Measurements from ENCODE around the gene STARD8.

Gene STARD8

DNA sequence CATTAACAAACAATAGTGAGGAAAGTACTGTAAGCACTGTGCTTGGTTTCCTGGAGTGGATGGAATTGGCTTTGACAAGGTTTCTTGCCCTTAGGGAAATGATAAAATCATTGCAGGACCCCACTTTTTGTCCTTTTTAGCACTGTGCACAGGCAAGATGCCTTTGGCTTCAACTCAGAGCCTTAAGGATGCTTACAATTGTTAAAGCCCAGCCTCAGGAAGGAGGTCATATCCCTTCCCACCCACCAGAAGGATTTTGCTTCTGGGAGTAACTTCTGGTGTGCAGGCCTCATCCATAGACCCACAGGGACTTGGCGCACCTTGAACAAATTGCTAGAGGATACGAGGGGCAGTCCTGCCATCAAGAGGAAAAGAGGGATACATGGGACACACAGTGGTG is 44.5 kb downstream of the STARD8 start:
- Histone ChIP-seq H3K36me3 (ENCODE audit: insufficient read depth, insufficient read length, low read length) (no peaks in the 10 kb centered on the region), H3K9me3 (ENCODE audit: insufficient read depth, low read length) (no peaks in the 10 kb centered on the region)
- TF ChIP-seq YY1 (IDR thresholded peaks at IDR 0.05; ENCODE audit: insufficient read depth, insufficient read length) (no peak), ZNF274 (IDR thresholded peaks at IDR 0.05; ENCODE audit: low read depth, low read length) (no peak), SUZ12 (IDR thresholded peaks at IDR 0.05; ENCODE audit: extremely low read depth, insufficient read depth, insufficient read length) (no peak)

DNA sequence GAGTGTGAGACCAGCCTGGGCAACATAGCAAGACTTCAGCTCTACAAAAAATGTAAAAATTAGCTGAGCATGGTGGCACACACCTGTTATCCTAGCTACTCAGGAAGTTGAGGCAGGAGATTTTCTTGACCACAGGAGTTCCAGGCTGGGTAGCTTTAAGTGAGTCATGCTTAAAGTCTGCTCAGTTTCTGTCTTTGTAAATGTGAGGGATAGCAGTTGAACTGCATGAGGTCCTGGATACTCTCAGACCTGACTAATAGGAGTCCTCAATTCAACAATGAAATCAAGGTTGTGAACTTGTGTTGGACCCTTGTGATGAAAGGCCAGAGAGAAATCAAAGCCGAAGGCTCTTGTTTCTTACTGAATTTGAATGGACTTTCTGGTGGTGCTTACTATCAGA is 45.2 kb downstream of the STARD8 start:
- peaks cover under 1% of the 10 kb centered on the region for H3K36me3 ChIP-seq (ENCODE audit: insufficient read depth, insufficient read length, low read length)
- H3K4me1 ChIP-seq (ENCODE audit: insufficient read depth, insufficient read length): peaks cover 24% of the 10 kb centered on the region
- H3K9me3 ChIP-seq (ENCODE audit: insufficient read depth, low read length): no peaks in the 10 kb centered on the region
- TF ChIP-seq YY1 (IDR thresholded peaks at IDR 0.05; ENCODE audit: insufficient read depth, insufficient read length): no peak
- TF ChIP-seq SUZ12 (IDR thresholded peaks at IDR 0.05; ENCODE audit: extremely low read depth, insufficient read depth, insufficient read length): no peak
- no peak for TF ChIP-seq ZNF274 (IDR thresholded peaks at IDR 0.05; ENCODE audit: low read depth, low read length)
- H3K9ac ChIP-seq (ENCODE audit: insufficient read length, low read depth): no peak overlapping the region
- H3K4me3 ChIP-seq (ENCODE audit: insufficient read length, low read depth): no peak overlapping the region
- DNase-seq (ENCODE audit: low read depth, low spot score): no peak
- H3K27me3 ChIP-seq (ENCODE audit: insufficient read depth, insufficient read length): no peaks in the 10 kb centered on the region

More for the DNA sequence above, 44.5 kb downstream of the STARD8 start:
- Histone ChIP-seq H3K27me3 (ENCODE audit: insufficient read depth, insufficient read length) (no peaks in the 10 kb centered on the region), H3K4me3 (ENCODE audit: insufficient read length, low read depth) (no peak overlapping the region), H3K9ac (ENCODE audit: insufficient read length, low read depth) (no peak overlapping the region), H3K4me1 (ENCODE audit: insufficient read depth, insufficient read length) (peaks cover 21% of the 10 kb centered on the region)
- no peak for DNase-seq (ENCODE audit: low read depth, low spot score)

DNA sequence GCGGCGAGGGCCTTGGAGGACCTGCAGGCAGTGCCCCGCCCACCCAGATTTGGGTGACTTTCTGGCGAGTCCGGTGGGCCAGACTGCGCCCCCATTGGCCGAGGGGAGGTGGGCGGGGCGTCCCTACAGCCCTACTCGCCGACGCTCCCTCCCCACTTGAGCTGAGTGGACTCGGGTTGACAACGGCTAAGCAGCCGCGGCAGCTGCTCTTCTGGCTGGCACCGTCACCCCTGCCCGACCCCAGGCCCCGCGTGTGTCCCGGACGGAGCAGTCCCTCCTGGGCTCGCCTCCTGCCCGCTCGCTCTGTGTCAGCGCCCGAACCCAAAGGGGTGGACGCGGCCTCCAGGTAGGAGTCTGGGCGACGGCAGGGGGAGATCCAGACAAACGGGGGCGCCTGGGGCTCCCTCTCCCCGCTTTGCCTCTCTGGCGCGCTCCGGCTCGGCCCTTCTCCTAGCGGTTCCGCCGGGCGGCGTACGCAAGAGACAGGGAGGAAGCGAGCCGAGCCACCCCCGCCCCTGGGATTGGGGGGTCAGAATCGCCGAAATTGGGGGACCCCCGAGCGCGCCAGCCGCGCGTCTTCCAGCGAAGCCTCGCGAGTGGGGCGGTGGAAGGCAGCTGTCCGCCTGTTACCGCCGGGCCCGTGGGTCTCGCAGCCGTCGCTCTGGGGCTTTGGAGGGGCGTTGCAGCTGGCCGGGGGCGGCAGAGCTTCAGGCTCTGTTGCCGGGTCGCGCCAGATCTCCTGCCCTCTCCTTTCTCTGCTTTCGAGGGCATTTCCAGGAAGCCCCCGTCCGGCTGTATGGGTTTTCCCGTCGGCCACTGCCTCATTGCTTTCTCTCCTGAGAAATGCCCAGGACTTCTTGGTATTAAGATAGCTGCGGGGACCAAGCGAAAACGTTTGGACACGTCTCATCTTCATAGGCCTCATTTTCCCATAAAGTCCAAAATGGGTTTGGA is 46.3 kb downstream of the STARD8 start:
- Histone ChIP-seq H3K9ac (ENCODE audit: insufficient read length, low read depth) (peak overlapping the region; percentile 81), H3K9me3 (ENCODE audit: insufficient read depth, low read length) (no peaks in the 10 kb centered on the region), H3K4me3 (ENCODE audit: insufficient read length, low read depth) (peak overlapping the region; percentile 59), H3K27me3 (ENCODE audit: insufficient read depth, insufficient read length) (no peaks in the 10 kb centered on the region), H3K36me3 (ENCODE audit: insufficient read depth, insufficient read length, low read length) (peaks cover 6% of the 10 kb centered on the region), H3K4me1 (ENCODE audit: insufficient read depth, insufficient read length) (peaks cover 24% of the 10 kb centered on the region)
- DNase-seq (ENCODE audit: low read depth, low spot score): peak; percentile 76
- TF ChIP-seq YY1 (IDR thresholded peaks at IDR 0.05; ENCODE audit: insufficient read depth, insufficient read length) (no peak), SUZ12 (IDR thresholded peaks at IDR 0.05; ENCODE audit: extremely low read depth, insufficient read depth, insufficient read length) (no peak), ZNF274 (IDR thresholded peaks at IDR 0.05; ENCODE audit: low read depth, low read length) (no peak)

DNA sequence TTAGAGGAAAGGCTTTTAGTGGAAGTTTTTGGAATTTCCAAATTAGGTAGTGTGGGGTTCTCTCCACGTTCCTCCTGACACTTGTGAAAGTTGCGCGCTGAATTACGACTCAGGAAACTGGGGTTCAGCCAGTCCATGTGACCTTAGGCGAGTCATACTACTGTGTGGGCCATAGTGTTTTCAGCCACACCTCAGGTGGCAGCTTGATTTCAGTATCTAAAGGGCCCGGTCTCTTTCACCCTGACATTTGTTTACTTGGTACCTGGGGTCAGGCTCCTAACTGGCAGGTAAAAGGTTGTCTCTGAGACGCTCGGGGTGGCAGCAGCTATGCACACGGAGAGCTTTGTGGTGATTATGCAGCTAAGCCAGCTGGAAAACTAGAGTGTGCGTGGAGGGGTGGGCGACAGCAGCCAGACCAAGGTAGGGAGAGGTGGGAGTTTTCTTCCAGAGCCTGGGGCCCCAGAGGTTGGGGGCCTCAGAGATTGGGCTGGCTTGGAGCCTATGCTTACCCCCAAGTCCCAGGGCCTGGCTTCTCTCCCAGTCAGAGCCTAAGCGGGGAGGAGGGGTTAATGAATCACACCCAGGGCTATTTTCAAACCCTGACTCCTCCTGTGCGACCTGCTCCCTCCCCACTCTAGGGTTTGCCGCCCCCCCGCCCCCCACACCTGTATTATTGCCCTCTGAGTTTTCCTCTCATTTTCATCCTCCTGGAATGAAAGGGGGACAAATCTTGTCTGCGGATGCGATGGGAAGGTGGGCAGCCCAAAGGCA is 47.2 kb downstream of the STARD8 start:
- H3K27me3 ChIP-seq (ENCODE audit: insufficient read depth, insufficient read length): no peaks in the 10 kb centered on the region
- no peak for DNase-seq (ENCODE audit: low read depth, low spot score)
- H3K9me3 ChIP-seq (ENCODE audit: insufficient read depth, low read length): no peaks in the 10 kb centered on the region
- peaks cover 6% of the 10 kb centered on the region for H3K36me3 ChIP-seq (ENCODE audit: insufficient read depth, insufficient read length, low read length)
- TF ChIP-seq ZNF274 (IDR thresholded peaks at IDR 0.05; ENCODE audit: low read depth, low read length) (no peak), SUZ12 (IDR thresholded peaks at IDR 0.05; ENCODE audit: extremely low read depth, insufficient read depth, insufficient read length) (no peak)
- H3K9ac ChIP-seq (ENCODE audit: insufficient read length, low read depth): peak overlapping the region; percentile 81
- H3K4me3 ChIP-seq (ENCODE audit: insufficient read length, low read depth): peak overlapping the region; percentile 59
- H3K4me1 ChIP-seq (ENCODE audit: insufficient read depth, insufficient read length): peaks cover 23% of the 10 kb centered on the region

DNA sequence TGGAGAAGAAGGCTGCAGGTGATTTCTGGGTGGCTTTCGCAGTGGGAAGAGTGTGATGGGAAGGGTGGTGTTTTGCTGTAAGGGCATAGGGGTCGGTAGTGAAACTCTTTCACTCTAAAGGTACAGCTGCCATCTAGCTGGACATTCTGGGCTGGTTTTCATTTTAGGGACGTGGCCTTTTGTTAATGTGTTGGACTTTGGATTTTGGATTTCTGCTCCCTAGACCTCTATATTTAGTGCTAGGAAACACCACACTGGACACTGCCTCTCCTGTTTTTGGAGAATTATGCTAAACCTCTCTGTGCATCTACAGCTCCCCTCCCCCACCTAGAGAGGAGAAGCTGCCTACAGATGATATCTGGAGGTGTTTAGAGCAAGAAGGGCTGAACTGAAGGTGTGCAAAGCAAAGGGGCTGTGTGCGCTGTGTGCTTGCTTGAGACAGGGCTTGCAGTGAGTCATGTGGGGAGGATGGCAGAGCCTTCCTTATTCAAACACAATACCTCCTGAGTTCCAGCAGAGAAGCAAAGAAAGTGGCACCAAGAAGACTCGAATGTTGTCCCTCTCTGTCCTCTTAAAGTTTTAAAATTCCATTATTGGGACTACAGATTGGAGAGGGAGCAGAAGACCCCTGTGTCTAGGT is 47.9 kb downstream of the STARD8 start:
- Histone ChIP-seq H3K4me3 (ENCODE audit: insufficient read length, low read depth) (no peak overlapping the region), H3K36me3 (ENCODE audit: insufficient read depth, insufficient read length, low read length) (peaks cover 6% of the 10 kb centered on the region), H3K9ac (ENCODE audit: insufficient read length, low read depth) (no peak overlapping the region), H3K27me3 (ENCODE audit: insufficient read depth, insufficient read length) (no peaks in the 10 kb centered on the region), H3K4me1 (ENCODE audit: insufficient read depth, insufficient read length) (peaks cover 22% of the 10 kb centered on the region), H3K9me3 (ENCODE audit: insufficient read depth, low read length) (no peaks in the 10 kb centered on the region)
- TF ChIP-seq YY1 (IDR thresholded peaks at IDR 0.05; ENCODE audit: insufficient read depth, insufficient read length) (no peak), SUZ12 (IDR thresholded peaks at IDR 0.05; ENCODE audit: extremely low read depth, insufficient read depth, insufficient read length) (no peak), ZNF274 (IDR thresholded peaks at IDR 0.05; ENCODE audit: low read depth, low read length) (no peak)
- DNase-seq (ENCODE audit: low read depth, low spot score): no peak

DNA sequence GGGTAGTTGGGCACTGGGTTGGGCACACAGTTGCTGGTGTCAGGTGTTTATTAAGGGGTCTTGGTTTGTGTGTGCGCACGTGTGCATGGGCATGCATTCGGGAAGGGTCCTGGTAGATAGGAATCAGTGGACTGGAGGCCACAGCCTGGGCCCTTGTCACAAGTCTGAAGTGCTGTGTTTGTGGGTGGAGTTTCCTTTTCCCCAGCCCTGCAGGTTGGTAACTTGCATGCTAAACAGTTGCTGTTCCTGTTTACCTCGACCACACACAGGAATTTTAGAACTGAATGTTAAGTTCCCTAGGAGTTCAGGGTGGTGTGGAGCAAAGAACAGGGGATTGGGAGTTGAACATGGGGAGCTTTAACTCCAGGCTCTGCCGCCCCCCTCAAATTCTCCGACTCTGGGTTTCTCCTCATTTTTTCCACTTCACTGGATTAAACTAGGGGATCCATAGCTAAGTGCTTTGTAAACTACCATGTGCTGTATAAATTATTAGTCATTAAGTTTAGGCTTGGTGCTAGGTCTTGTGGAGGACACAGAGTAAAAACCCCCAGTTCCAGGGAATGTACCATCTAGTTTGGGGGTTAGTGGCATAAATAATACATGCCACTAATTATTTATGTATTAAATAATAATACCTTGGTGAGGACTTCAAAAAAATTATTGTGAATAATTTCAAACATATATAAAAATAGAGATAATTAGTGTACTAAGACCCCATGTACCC is 49.0 kb downstream of the STARD8 start:
- TF ChIP-seq YY1 (IDR thresholded peaks at IDR 0.05; ENCODE audit: insufficient read depth, insufficient read length) (no peak), ZNF274 (IDR thresholded peaks at IDR 0.05; ENCODE audit: low read depth, low read length) (no peak), SUZ12 (IDR thresholded peaks at IDR 0.05; ENCODE audit: extremely low read depth, insufficient read depth, insufficient read length) (no peak)
- Histone ChIP-seq H3K36me3 (ENCODE audit: insufficient read depth, insufficient read length, low read length) (peaks cover 6% of the 10 kb centered on the region), H3K9ac (ENCODE audit: insufficient read length, low read depth) (no peak overlapping the region), H3K27me3 (ENCODE audit: insufficient read depth, insufficient read length) (no peaks in the 10 kb centered on the region), H3K4me1 (ENCODE audit: insufficient read depth, insufficient read length) (peaks cover 22% of the 10 kb centered on the region), H3K9me3 (ENCODE audit: insufficient read depth, low read length) (no peaks in the 10 kb centered on the region), H3K4me3 (ENCODE audit: insufficient read length, low read depth) (no peak overlapping the region)
- DNase-seq (ENCODE audit: low read depth, low spot score): no peak

All from NT2/D1 (cell line).